ENCODE data around the gene HPN. TPM values are rescaled to one million over a fixed set of nuclear protein-coding genes. Genes with fewer than 3 reads are reported as not detected.

Gene HPN
- total and polyA plus RNA-seq, 2 of the 13 experiments (the other 11 are each of a cell fraction or from before 2014, with no cell fraction given): 46.7 to 261 TPM

DNA sequence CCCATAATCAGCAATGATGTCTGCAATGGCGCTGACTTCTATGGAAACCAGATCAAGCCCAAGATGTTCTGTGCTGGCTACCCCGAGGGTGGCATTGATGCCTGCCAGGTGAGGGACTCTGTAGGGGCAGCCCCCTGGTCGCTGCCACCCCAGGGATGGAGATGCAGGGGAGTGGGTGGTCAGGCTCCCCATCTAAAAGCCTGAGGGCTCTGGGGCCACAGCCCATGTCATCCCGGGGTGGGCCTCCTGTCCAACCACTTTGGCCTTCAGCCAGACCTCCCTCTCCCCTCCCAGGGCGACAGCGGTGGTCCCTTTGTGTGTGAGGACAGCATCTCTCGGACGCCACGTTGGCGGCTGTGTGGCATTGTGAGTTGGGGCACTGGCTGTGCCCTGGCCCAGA is 24.1 kb downstream of the HPN start (continued):
- TF ChIP-seq, protein P1, sequence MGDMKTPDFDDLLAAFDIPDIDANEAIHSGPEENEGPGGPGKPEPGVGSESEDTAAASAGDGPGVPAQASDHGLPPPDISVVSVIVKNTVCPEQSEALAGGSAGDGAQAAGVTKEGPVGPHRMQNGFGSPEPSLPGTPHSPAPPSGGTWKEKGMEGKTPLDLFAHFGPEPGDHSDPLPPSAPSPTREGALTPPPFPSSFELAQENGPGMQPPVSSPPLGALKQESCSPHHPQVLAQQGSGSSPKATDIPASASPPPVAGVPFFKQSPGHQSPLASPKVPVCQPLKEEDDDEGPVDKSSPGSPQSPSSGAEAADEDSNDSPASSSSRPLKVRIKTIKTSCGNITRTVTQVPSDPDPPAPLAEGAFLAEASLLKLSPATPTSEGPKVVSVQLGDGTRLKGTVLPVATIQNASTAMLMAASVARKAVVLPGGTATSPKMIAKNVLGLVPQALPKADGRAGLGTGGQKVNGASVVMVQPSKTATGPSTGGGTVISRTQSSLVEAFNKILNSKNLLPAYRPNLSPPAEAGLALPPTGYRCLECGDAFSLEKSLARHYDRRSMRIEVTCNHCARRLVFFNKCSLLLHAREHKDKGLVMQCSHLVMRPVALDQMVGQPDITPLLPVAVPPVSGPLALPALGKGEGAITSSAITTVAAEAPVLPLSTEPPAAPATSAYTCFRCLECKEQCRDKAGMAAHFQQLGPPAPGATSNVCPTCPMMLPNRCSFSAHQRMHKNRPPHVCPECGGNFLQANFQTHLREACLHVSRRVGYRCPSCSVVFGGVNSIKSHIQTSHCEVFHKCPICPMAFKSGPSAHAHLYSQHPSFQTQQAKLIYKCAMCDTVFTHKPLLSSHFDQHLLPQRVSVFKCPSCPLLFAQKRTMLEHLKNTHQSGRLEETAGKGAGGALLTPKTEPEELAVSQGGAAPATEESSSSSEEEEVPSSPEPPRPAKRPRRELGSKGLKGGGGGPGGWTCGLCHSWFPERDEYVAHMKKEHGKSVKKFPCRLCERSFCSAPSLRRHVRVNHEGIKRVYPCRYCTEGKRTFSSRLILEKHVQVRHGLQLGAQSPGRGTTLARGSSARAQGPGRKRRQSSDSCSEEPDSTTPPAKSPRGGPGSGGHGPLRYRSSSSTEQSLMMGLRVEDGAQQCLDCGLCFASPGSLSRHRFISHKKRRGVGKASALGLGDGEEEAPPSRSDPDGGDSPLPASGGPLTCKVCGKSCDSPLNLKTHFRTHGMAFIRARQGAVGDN (CRISPR knock-in tag; IDR thresholded peaks at IDR 0.05): peak; percentile 25; the same call in 1 of the 2 replicates
- TF ChIP-seq ZNF362 (CRISPR knock-in tag; IDR thresholded peaks at IDR 0.05; ENCODE audit: borderline replicate concordance) (no peak), ZNF138 (CRISPR knock-in tag; IDR thresholded peaks at IDR 0.05; ENCODE audit: low read depth) (no peak), ZNF563 (CRISPR knock-in tag; IDR thresholded peaks at IDR 0.05) (no peak), BCL6 (CRISPR knock-in tag; IDR thresholded peaks at IDR 0.05) (no peak), SRSF4 (IDR thresholded peaks at IDR 0.05; ENCODE audit: low read depth, low read length, poor library complexity, severe bottlenecking) (no peak), HOXA5 (CRISPR knock-in tag; IDR thresholded peaks at IDR 0.05) (no peak), KDM5B (CRISPR knock-in tag; IDR thresholded peaks at IDR 0.05; ENCODE audit: borderline replicate concordance) (0 out of 2 replicates have a peak, but pooled peaks have one; percentile 16), JUNB (CRISPR knock-in tag; IDR thresholded peaks at IDR 0.05; ENCODE audit: borderline replicate concordance) (no peak), NFIB (CRISPR knock-in tag; IDR thresholded peaks at IDR 0.05; ENCODE audit: borderline replicate concordance) (no peak)
- TF ChIP-seq, protein P2, sequence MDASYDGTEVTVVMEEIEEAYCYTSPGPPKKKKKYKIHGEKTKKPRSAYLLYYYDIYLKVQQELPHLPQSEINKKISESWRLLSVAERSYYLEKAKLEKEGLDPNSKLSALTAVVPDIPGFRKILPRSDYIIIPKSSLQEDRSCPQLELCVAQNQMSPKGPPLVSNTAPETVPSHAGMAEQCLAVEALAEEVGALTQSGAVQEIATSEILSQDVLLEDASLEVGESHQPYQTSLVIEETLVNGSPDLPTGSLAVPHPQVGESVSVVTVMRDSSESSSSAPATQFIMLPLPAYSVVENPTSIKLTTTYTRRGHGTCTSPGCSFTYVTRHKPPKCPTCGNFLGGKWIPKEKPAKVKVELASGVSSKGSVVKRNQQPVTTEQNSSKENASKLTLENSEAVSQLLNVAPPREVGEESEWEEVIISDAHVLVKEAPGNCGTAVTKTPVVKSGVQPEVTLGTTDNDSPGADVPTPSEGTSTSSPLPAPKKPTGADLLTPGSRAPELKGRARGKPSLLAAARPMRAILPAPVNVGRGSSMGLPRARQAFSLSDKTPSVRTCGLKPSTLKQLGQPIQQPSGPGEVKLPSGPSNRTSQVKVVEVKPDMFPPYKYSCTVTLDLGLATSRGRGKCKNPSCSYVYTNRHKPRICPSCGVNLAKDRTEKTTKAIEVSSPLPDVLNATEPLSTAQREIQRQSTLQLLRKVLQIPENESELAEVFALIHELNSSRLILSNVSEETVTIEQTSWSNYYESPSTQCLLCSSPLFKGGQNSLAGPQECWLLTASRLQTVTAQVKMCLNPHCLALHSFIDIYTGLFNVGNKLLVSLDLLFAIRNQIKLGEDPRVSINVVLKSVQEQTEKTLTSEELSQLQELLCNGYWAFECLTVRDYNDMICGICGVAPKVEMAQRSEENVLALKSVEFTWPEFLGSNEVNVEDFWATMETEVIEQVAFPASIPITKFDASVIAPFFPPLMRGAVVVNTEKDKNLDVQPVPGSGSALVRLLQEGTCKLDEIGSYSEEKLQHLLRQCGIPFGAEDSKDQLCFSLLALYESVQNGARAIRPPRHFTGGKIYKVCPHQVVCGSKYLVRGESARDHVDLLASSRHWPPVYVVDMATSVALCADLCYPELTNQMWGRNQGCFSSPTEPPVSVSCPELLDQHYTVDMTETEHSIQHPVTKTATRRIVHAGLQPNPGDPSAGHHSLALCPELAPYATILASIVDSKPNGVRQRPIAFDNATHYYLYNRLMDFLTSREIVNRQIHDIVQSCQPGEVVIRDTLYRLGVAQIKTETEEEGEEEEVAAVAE (CRISPR knock-in tag; IDR thresholded peaks at IDR 0.05; ENCODE audit: borderline replicate concordance): no peak
- TF ChIP-seq, protein P3, sequence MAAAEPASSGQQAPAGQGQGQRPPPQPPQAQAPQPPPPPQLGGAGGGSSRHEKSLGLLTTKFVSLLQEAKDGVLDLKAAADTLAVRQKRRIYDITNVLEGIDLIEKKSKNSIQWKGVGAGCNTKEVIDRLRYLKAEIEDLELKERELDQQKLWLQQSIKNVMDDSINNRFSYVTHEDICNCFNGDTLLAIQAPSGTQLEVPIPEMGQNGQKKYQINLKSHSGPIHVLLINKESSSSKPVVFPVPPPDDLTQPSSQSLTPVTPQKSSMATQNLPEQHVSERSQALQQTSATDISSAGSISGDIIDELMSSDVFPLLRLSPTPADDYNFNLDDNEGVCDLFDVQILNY (CRISPR knock-in tag; conservative IDR thresholded peaks at IDR 0.05): no peak
